HepG2 (cell line): ENCODE results near the gene GRIP2.

ENCODE experiments used
- SMAD3 ChIP-seq: sonication (generic); formaldehyde crosslinking; IDR thresholded peaks from 2 replicates; pipeline ENCODE4 v1.4.0; 2020; ENCODE audit warnings: missing genetic modification reagents
- TF ChIP-seq, protein P1 (sequence below): fragments of 450-650 bp; IDR thresholded peaks from 2 replicates; pipeline ENCODE4 v1.6.1; 2016

DNA sequence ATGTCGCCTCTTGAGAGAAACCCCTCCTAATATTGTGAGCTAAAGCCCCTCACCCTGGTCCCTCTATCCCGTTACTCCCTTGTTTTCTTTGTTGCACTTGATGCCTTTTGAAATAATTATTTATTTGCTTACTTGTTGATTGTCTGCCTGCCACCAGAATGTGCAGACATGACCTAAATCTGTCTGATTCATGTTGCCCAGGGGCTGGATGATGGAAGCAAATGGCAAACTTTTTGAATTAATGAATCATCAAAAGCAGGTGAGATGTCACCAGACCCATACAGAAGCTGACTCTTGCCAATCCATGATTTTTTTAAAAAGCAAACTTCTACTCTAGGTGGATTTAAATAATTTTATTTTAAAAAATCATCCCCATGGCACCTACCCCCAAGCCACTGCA is 49.3 kb downstream of the GRIP2 start:
- no peak for TF ChIP-seq SMAD3
- TF ChIP-seq, protein P1, sequence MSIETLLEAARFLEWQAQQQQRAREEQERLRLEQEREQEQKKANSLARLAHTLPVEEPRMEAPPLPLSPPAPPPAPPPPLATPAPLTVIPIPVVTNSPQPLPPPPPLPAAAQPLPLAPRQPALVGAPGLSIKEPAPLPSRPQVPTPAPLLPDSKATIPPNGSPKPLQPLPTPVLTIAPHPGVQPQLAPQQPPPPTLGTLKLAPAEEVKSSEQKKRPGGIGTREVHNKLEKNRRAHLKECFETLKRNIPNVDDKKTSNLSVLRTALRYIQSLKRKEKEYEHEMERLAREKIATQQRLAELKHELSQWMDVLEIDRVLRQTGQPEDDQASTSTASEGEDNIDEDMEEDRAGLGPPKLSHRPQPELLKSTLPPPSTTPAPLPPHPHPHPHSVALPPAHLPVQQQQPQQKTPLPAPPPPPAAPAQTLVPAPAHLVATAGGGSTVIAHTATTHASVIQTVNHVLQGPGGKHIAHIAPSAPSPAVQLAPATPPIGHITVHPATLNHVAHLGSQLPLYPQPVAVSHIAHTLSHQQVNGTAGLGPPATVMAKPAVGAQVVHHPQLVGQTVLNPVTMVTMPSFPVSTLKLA = no peak
